Activated naive CD4-positive, alpha-beta T cell treated with anti-CD3 and anti-CD28 coated beads, Interleukin-2, amount 50 U/mL, for 24 hours (primary cell): ENCODE measurements around the gene CC2D2B.
"Not testable (repeated sequence)": the region's sequence is repeated elsewhere in the genome, so short reads cannot be mapped to it uniquely, and the experiment has no call there.

ENCODE experiments used
- H3K27ac Mint-ChIP-seq: one replicate; pipeline ENCODE4 v1.8.0; 2021; ENCODE audit warnings: mild to moderate bottlenecking, mixed read lengths
- H3K27me3 Mint-ChIP-seq: one replicate; pipeline ENCODE4 v1.8.0; 2021; ENCODE audit warnings: mixed read lengths
- H3K36me3 Mint-ChIP-seq: one replicate; pipeline ENCODE4 v1.8.0; 2021; ENCODE audit warnings: mixed read lengths
- H3K4me1 Mint-ChIP-seq: one replicate; pipeline ENCODE4 v1.8.0; 2021; ENCODE audit warnings: mixed read lengths
- H3K4me3 Mint-ChIP-seq: one replicate; pipeline ENCODE4 v1.8.0; 2021; ENCODE audit warnings: mild to moderate bottlenecking, mixed read lengths
- H3K9me3 Mint-ChIP-seq: one replicate; pipeline ENCODE4 v1.8.0; 2021; ENCODE audit warnings: mixed read lengths

CC2D2B gene, protein sequence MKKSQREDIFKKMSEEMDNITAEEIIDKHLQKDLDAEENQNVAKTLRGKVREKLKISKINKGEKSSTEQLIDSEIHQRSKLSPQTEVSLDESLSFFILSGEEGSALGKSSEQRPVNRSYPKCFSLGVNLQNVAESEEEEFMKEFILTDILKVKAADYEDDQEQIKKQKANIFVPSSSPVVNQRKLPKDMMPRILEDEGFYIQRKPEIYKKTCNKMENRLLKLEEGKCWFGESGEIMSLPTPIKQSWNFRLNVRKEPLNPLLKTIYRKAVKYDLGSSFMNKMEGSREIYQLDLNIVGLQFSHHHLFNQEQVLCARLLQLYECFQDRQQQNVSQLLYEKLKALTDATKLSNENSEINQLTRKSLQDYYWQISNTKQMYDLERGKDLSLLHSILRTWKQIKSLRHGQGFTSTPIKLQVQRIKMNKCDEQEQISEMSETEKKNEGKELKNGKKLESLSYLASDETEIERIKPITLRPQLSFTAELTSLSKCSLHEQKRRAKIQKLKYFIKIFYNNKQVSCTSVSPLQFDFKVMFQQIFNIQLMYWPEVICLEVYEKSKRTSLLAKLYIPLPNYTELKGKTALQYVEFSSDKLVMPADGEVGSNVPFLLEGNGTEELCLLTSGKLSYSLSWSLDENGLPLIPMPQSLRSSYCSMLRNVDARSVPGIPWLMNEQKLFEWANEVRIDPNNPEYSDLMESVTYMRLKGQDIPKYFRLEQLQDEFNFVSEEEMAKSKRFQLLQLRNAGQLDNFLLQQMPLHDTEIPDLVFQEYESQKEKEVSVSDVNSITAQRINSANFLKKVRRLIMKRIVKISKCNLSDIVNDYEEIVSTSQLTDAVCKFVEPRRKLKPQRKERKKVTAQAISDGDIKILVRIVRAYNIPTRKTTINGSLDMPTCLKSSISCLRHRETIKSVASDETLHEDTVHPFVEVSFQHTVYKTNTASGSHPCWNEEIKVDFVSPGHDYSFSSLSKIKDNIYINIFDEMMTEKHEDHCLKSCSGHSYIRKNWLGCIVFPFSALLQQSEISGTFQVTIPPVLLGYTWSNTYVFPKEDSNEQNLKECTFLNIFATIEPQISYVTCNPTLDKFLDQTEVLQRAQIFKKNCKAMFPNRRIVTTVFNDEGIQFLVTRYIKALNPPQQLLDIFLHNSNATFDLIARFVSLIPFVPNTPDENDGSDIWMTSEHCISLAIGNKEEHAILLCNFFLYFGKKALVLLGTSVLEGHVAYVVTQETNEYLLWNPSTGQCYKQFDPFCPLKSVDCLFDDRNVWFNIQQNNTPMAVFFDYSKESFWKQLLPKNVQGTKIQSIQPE (N-terminal part only)

DNA sequence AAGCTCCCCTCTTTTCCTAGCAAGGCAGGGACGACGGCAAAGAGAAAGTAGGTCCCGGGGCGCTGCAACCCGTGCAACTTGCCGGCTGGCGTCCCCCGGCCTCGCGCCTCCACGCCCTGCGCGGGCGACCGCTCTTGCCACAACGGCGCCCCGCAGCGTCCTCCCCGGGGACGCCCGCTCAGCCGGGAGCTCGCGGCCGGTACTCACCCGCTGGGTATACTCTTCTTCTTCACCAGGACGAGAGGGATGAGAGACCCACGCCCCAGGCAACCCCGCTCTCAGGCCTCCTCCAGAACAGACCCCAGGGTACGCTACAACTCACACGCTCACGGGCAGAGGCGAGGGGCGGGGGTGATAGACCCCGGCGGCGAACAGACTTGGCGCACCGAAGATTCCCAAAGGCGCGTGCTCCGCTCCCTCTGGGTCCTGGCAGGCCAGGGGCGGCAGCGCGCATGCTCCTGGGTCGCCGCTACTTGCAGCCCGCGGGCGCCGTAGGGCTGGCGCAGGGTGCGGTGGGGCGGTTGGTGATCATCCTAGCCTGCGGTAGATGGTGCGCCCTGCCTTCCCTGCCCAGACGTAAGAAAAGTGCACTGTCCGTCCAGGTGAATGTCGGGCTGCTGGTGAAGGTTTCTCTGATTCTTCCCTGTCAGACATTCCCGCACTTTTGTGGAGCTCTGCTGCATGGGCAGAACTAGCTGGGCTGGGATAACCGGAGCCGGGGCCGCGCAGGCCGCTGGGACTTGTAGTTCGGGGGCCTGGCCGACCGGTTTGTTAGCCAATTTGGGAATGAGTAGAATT, at the start of gene CC2D2B:
Gene CC2D2B (plus strand): TSS at position 520 of the 798 bp plus-strand sequence. CDS start 3,349 bp downstream, outside the sequence.
- Mint-ChIP-seq H3K4me3 (peak within 1 kb of the TSS; percentile 95), H3K27ac (peak within 1 kb of the TSS; percentile 96), H3K4me1 (peaks cover 20% of the 10 kb centered on the region), H3K9me3 (no peaks in the 10 kb centered on the region), H3K27me3 (no peaks in the 10 kb centered on the region), H3K36me3 (peaks cover 8% of the 10 kb centered on the region)

DNA sequence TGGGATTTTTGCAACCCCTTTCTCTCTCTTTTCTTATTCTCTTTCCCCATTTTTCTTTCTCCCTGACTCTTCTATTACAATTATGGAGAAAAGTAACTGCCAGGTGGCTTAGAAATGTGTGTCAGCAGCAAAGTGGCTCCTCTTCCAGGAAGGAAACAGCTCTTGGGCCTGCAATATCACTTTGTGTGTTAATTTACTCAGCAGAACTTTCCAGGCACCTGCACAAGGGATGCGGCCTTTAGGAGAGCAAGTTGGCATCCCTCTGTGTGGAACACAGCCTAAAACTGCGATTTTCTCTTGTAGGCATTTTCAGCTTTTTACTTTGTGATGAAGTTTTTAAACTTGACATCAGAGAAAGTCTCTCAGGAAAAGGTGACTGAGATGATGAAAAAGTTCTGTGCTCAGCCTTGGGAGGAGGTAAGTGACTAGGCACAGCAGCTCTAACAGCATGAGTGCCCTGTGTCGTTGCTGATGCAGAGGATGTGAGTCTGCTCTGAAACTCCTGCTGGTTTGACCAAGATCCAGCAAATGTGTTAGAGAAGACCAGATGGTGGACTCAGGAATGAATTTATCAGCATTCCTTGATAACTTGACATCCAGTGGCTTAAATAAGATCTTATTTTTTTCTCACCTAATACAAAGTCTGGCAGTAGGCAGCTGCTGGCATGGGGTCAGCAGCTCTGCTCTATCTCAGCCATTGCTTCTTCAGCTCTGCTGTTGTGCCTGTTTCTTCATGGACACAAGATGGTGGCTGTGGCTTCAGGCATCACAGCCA, 47.4 kb upstream of the CC2D2B start:
- Mint-ChIP-seq H3K4me1 (no peaks in the 10 kb centered on the region), H3K4me3 (no peak overlapping the region), H3K36me3 (peaks cover 7% of the 10 kb centered on the region), H3K27me3 (peaks cover 11% of the 10 kb centered on the region), H3K27ac (no peak overlapping the region), H3K9me3 (peaks cover 6% of the 10 kb centered on the region)

DNA sequence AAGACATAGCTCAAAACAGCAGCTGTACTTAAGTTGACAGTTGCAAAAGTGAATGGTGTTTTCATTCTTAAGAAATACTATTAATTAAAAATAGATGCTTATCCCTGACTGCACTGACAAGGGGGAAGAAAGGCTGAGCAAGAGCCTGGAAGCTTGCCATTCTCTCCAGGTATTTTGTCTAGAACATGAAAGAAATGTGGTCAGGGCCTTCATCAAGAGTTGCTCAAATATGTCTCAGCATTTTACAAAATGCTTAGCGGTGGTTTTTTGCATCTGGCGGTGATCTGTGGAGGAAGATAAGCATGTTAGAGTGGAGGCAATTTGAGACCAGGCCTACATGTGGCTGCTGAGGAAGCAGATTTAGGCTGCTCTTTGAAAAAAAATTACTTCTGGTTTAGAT, 46.4 kb upstream of the CC2D2B start:
- no peaks in the 10 kb centered on the region for H3K4me1 Mint-ChIP-seq
- no peaks in the 10 kb centered on the region for H3K9me3 Mint-ChIP-seq
- H3K27ac Mint-ChIP-seq: no peak overlapping the region
- H3K4me3 Mint-ChIP-seq: no peak overlapping the region
- peaks cover under 1% of the 10 kb centered on the region for H3K36me3 Mint-ChIP-seq
- H3K27me3 Mint-ChIP-seq: peaks cover 5% of the 10 kb centered on the region

DNA sequence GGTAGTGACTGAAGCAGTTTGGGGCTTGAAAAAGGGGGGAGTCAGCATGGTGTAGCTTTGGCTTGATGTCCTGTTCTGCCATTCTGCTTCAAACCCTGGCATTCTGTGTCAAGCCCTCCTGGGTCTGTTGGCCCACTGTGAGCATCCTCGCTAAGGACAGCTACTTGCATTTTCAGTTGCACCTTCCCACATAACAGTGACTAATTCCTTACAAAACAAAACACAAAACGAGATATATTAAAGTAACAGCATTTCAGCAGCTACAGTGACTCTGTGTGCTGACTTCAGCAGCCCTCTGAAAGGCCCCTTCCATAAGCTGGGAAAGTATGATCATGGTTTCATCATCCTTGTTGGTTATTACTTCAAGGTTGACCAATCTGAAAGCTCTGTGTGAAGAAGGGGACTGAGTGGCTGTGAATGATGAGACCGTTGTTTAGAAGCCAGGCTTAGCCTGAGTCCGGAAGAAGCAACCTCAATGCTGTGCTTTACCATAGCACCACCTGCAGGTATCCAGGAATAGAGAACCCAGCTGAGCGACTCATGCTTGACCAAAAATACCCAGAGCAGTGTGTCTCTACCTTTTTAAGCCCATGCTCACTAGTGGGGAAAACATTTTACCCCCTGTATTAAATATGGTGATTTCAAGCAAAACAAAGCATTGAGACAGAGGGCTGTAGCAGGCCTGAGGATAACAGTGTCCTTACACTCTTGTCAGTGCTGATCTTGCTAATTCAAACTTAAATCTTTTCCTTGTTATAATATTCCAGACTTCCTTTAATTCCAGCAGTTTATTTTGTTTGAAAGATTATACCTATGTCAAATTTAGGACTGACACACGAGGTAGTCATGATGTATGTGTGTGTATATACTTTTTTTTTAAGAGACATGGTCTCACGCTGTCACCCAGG, 42.6 kb upstream of the CC2D2B start:
- H3K4me3 Mint-ChIP-seq: no peak overlapping the region
- no peaks in the 10 kb centered on the region for H3K9me3 Mint-ChIP-seq
- H3K36me3 Mint-ChIP-seq: no peaks in the 10 kb centered on the region
- no peak overlapping the region for H3K27ac Mint-ChIP-seq
- H3K4me1 Mint-ChIP-seq: peaks cover 5% of the 10 kb centered on the region
- H3K27me3 Mint-ChIP-seq: no peaks in the 10 kb centered on the region

DNA sequence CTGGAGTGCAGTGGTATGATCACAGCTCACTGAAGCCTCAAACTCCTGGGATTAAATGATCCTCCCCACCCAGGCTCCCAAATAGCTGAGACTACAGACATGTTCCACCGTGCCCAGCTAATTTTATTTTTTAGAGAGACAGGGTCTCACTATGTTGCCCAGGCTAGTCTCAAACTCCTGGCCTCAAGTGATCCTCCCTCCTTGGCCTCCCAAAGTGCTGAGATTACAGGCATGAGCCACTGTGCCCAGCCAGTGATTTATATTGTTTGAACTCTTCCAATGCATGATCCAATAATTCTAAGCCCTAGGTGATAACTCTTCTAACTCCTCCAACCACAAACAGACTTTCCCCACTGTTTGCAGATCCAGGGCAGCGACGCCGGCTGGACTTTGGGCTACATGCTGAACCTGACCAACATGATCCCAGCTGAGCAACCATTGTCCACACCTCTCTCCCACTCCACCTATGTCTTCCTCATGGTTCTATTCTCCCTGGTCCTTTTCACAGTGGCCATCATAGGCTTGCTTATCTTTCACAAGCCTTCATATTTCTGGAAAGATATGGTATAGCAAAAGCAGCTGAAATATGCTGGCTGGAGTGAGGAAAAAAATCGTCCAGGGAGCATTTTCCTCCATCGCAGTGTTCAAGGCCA, 41.8 kb upstream of the CC2D2B start:
- Mint-ChIP-seq H3K4me1 (peaks cover 5% of the 10 kb centered on the region), H3K27me3 (no peaks in the 10 kb centered on the region), H3K27ac (no peak overlapping the region), H3K4me3 (no peak overlapping the region), H3K9me3 (no peaks in the 10 kb centered on the region), H3K36me3 (no peaks in the 10 kb centered on the region)

DNA sequence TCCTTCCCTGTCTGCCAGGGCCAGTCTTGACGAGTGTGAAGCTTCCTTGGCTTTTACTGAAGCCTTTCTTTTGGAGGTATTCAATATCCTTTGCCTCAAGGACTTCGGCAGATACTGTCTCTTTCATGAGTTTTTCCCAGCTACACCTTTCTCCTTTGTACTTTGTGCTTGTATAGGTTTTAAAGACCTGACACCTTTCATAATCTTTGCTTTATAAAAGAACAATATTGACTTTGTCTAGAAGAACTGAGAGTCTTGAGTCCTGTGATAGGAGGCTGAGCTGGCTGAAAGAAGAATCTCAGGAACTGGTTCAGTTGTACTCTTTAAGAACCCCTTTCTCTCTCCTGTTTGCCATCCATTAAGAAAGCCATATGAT, 41.3 kb upstream of the CC2D2B start:
- H3K9me3 Mint-ChIP-seq: no peaks in the 10 kb centered on the region
- no peaks in the 10 kb centered on the region for H3K27me3 Mint-ChIP-seq
- no peak overlapping the region for H3K4me3 Mint-ChIP-seq
- H3K27ac Mint-ChIP-seq: no peak overlapping the region
- no peaks in the 10 kb centered on the region for H3K36me3 Mint-ChIP-seq
- peaks cover 5% of the 10 kb centered on the region for H3K4me1 Mint-ChIP-seq

DNA sequence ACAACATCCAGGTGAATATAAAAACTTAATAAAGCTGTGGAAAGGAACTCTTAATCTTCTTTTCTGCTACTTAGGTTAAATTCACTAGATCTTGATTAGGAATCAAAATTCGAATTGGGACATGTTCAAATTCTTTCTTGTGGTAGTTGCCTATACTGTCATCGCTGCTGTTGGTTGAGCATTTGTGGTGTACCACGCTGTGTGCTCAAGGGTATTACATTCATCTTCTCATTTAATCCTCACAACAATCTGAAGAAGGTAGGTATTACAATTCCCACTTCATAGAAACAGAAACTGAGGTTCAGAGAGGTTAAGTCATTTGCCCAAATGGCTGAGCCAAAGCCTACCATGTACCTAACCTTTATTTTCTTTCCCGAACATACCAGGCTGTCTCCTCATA, 39.9 kb upstream of the CC2D2B start:
- Mint-ChIP-seq H3K27ac (no peak overlapping the region), H3K27me3 (no peaks in the 10 kb centered on the region), H3K4me1 (peaks cover 5% of the 10 kb centered on the region), H3K36me3 (peaks cover 9% of the 10 kb centered on the region), H3K9me3 (no peaks in the 10 kb centered on the region), H3K4me3 (no peak overlapping the region)

DNA sequence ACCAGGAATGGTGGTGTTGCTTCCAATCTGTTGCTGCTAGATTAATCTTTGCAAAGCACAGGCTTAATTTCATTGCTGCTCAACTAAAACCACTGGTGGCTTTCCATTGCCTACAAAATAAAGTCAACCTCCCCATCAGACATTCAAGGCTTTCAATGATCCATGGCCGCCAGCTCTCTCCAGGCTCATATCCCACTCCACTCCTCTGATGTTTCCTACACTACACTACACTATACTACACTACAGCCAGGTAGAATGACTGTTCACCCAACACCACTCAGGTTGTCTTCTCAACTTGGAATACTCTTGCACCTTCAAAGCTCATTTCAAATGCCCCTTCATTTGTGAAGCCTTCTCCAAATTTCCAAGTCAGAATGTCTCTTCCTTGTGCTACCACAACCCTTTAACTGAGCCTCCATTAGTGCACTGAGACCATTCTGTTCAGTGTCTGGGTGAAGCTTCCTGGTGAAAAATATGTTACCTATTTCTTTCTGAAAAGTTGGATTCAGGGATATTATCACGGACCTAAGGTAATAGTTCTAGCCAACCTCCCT, 35.5 kb upstream of the CC2D2B start:
- H3K4me3 Mint-ChIP-seq: no peak overlapping the region
- no peak overlapping the region for H3K27ac Mint-ChIP-seq
- no peaks in the 10 kb centered on the region for H3K9me3 Mint-ChIP-seq
- H3K27me3 Mint-ChIP-seq: no peaks in the 10 kb centered on the region
- peaks cover 5% of the 10 kb centered on the region for H3K4me1 Mint-ChIP-seq
- H3K36me3 Mint-ChIP-seq: peaks cover 36% of the 10 kb centered on the region

DNA sequence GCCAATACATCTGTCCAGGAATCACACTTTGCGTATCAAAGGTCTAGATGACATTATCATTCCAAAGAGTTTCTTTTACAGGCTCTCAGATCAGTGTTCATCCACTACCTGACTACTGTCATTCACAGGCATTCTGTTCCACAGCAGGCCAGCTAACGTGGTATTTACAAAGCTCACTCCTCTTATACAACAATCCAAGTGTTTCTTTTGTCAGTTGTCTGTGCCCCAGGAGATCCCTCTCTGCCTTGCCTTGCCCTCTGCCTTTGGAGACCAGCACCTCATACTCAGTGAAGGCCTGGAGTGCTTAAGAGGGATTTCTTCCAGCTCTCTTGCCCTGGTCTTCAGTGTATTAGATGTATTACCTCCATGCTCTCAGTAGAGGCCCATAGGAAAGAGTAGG, 34.6 kb upstream of the CC2D2B start:
- Mint-ChIP-seq H3K4me1 (peaks cover 2% of the 10 kb centered on the region), H3K36me3 (peaks cover 38% of the 10 kb centered on the region), H3K9me3 (no peaks in the 10 kb centered on the region), H3K27ac (no peak overlapping the region), H3K27me3 (no peaks in the 10 kb centered on the region), H3K4me3 (no peak overlapping the region)

DNA sequence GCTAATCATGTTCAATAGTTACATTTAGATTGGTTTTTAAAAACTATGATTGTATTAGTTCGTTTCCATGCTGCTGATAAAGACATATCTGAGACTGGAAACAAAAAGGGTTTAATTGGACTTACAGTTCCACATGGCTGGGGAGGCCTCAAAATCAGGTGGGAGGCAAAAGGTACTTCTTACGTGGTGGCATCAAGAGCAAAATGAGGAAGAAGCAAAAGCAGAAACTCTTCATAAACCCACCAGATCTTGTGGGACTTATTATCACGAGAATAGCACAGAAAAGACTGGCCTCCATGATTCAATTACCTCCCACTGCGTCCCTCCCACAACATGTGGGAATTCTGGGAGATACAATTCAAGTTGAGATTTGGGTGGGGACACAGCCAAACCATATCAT, 34.1 kb upstream of the CC2D2B start:
- Mint-ChIP-seq H3K27me3 (no peaks in the 10 kb centered on the region), H3K27ac (no peak overlapping the region), H3K4me1 (no peaks in the 10 kb centered on the region), H3K36me3 (peaks cover 40% of the 10 kb centered on the region), H3K4me3 (no peak overlapping the region), H3K9me3 (no peaks in the 10 kb centered on the region)

DNA sequence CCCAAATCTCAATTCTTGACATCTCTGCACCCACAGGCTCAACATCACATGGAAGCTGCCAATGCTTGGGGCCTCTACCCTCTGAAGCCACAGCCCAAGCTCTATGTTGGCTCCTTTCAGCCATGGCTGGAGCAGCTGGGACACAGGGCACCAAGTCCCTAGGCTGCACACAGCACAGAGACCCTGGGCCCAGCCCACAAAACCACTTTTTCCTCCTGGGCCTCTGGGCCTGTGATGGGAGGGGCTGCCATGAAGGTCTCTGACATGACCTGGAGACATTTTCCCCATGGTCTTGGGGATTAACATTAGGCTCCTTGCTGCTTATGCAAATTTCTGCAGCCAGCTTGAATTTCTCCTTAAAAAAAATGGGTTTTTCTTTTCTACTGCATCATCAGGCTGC, 33.0 kb upstream of the CC2D2B start:
- not testable (repeated sequence) for H3K9me3 Mint-ChIP-seq, H3K27ac Mint-ChIP-seq, H3K4me3 Mint-ChIP-seq, H3K4me1 Mint-ChIP-seq, H3K27me3 Mint-ChIP-seq
- peaks cover 41% of the 10 kb centered on the region for H3K36me3 Mint-ChIP-seq

DNA sequence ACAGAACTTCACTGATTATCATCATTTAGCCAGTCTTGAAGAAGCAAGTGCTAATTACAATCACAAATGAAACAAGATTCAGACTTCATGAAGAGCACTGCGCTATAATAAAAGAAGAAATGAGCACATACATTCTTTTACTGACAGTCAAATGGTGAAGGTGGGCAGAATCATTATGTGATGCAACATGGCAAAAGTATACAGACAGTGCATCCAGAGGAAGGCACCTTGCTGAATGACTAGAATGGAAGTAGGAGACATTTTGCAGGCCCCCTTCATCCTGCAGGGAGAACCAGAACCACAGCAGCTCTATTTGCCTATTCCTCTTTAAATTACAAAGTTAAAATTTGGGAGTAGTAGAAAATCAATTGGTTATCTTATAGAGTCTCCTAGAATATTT, 31.0 kb upstream of the CC2D2B start:
- H3K27ac Mint-ChIP-seq: no peak overlapping the region
- no peaks in the 10 kb centered on the region for H3K4me1 Mint-ChIP-seq
- no peaks in the 10 kb centered on the region for H3K9me3 Mint-ChIP-seq
- peaks cover 42% of the 10 kb centered on the region for H3K36me3 Mint-ChIP-seq
- H3K4me3 Mint-ChIP-seq: no peak overlapping the region
- H3K27me3 Mint-ChIP-seq: no peaks in the 10 kb centered on the region

DNA sequence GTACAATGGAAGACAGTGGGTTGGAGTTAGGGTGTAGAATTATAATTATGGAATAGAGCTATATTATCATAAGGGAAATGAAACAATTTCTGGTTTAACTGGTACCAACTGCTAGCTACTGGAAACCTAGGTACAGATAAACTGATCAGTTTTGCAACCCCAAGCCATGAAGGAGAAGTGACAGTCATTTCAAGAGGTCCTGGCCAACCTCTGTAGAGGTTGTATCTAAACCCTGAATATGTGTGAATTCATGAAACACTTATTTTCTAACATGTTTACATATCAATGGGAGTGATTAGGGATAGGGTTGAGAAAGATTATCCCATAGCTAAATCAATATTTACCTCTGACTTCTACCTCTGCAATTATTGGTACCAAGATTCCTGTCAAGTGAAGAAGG, 29.9 kb upstream of the CC2D2B start:
- Mint-ChIP-seq H3K9me3 (no peaks in the 10 kb centered on the region), H3K4me1 (no peaks in the 10 kb centered on the region), H3K27ac (no peak overlapping the region), H3K27me3 (no peaks in the 10 kb centered on the region), H3K36me3 (peaks cover 33% of the 10 kb centered on the region), H3K4me3 (no peak overlapping the region)
